NCI-H1436 treated with DMSO at 0.1 percent for 48 hours (cell line): ENCODE results near the gene ARHGEF16.

Source experiments
- DNase-seq: peaks from one replicate; lab custom pipeline; 2025; lab: John Stamatoyannopoulos, UW

The ARHGEF16 gene

DNA sequence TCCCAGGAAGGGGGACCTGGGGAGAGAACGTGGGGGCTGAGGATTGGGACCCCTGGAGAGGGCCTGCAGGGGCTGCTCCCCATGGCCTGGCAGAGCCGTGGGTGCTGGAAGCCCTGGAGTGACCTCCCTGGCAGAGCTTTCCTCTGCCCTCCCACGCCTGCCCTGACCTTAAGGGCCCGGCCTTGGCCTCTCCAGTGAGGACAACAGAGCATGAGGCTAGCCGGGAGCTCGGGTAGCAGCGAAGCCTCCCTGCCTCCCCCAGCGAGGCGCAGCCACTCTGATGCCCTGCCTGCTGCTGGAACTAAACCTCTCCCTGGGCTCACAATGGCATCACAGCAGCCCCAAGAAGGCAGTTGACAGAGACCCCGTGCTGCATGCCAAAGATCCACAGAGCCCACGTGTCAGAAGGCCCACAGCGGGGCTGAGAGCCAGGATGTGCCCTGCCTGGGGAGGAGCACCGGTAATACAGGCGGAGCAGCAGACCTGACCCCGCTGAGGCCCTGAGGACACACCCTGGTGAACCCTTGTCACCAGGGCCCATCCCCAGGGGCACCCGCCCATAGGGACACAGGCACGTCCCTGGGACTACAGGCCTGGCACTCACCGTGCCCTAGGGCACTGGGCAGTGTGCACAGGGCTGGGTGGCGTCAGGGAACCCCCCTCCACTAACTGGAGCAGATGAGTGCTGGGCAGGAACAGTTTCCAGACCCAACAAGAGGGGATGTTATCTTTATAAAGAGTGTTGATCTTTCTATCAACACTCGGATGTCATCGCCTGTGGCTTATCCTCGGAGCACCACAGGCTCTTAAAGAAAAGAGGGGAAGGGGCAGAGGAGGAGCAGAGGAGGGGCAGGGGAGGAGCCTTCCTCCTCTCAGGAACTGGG is 48.4 kb downstream of the ARHGEF16 start:
- no peak for DNase-seq

DNA sequence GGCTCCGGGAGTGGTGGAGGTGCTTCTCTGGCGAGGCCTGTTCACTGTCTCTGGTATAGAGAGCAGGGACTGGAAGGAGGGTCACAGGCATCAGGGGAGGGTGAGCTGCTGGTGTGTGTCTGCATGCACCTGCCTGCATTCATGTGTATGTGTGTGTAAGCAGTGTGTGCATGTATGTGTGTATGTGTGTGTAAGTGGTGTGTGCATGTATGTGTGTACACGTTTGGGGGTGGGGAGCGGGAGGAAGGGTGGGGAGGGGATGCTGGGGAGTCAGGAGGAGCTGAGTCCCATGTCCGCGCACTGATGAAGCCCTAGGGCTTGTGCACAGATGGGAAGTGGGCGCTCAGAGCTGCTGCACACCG is 49.0 kb downstream of the ARHGEF16 start:
- no peak for DNase-seq

- DNase-seq = no peak
Observed at GRCh38 chr1:3504151-3504821, 49.8 kb downstream of the ARHGEF16 start.

DNA sequence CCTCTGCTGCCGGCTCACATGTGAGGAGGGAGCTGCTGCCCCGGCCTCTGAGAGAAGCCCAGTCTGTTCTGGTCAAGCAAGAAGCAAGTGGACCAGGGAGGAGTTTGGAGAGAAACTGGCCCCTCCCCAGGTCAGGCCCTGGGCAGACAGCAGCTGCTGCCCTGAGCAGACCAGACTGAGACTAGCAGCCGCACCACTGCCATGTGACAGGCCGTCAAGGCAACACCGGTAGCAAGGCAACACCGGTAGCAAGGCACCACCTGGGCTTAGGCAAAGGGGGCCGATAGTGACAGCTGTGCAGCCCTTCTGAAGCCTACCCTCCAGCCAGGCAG is 50.3 kb downstream of the ARHGEF16 start:
- no peak for DNase-seq

DNA sequence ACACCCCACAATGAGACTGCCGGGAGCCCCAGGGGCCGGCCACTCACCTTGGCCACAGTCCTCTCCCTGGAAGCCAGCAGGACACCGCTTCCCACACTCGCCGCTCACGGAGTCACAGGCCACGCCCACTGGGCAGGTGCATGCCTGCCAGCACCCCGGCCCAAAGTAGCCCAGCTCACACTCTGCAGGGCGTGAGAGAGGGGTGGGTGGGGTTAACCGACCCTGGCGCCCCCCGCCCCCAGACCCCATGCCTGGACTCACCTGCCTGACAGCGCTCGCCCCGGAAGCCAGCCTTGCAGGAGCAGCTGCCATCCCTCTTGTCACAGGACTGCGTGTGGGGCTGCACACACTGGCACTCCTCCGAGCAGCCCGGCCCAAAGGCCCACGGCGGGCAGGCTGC is 50.7 kb downstream of the ARHGEF16 start:
- DNase-seq = no peak

- no peak for DNase-seq
Observed at GRCh38 chr1:3506041-3506440, 51.6 kb downstream of the ARHGEF16 start.

DNA sequence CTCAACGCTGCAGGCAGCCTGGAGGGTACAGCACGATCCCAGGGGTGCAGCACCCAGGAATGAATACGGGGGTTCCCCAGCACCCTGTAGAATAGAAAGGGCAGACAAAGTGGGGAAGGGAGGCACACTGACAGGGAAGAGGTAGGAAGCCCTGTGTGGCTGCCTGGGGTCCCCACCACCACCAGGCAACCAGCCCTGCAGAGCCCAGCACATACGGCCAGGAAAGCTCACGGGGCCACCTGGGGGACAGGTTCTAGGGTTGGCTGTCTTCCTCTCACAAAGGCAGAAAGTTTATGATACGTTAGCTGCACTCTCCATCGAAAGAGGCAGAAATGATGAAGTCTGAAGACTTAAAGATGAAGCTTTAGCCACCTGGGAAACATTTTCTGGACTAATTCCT is 52.5 kb downstream of the ARHGEF16 start:
- DNase-seq = no peak

- no peak for DNase-seq
Observed at GRCh38 chr1:3507636-3508275, 53.3 kb downstream of the ARHGEF16 start.

- no peak for DNase-seq
Observed at GRCh38 chr1:3508757-3509415, 54.4 kb downstream of the ARHGEF16 start.

GRCh38 chr1:3509721-3510120 is 55.3 kb downstream of the ARHGEF16 start:
- DNase-seq = no peak

DNA sequence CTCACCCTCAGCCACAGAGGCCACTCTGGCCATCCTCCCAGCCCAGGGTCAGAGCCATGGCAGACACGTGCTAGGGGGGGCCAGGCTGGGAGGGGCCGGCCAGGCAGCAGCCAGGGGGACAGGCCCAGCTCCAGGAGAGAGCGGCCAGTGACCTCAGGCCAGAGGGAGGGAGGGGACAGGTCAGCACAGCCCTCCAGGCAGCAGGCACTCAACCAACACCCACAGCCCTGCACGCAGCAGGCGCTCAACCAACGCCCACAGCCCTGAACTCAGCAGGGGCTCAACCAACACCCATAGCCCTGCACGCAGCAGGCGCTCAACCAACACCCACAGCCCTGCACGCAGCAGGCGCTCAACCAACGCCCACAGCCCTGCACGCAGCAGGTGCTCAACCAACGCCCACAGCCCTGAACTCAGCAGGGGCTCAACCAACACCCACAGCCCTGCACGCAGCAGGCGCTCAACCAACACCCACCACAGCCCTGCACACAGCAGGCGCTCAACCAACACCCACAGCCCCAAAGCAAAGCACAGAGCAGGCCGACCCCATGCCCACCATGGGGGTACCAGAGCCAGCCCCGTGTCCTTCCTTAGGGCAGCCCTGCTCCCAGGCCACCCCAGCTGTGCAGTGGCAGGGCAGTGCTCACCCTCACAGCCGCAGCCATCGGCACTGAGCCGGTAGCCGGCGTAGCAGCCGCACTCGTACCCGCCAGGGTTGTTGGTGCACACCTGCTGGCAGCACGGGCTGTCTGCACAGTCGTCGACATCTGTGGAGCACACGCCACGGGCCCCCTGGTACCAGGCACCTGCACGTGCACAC is 55.9 kb downstream of the ARHGEF16 start:
- DNase-seq = no peak

GRCh38 chr1:3510956-3511250 is 56.4 kb downstream of the ARHGEF16 start:
- DNase-seq = no peak

DNA sequence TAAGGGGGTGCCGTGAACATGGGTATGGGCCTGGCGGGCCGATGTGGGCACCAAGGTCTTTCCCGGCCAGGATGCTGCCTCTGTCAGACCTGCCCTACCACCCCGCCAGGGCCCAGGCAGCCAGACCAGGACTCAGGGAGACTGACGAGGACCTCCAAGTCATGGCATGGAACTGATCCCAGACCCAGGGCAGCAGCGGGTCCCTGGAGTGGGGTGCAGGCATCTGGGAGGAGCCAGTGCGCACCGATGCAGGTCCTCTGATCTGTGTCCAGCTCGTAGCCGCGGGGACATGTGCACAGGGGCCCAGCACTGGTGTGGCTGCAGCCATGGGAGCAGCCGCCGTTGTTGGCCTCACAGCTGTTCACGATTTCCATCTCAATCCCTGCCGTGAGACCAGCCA is 56.8 kb downstream of the ARHGEF16 start:
- DNase-seq = no peak

DNA sequence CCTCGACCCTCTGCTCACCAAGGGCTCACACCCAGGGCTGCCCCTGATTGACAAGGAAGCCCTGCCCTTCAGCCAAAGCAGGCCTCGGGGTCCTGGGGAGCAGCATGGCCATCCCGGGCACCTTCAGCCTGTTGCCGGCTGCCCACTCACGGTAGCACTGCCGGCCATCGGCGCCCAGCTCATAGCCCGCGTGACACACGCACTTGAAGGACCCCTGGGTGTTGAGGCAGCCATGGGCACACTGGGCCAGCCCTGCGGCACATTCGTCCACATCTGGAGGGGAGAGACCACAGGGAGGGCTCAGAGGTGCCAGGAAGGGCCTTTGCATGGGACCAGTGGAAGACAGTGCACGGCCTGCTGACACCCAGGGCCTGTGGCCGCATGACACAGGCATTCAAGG is 57.4 kb downstream of the ARHGEF16 start:
- DNase-seq = no peak

DNA sequence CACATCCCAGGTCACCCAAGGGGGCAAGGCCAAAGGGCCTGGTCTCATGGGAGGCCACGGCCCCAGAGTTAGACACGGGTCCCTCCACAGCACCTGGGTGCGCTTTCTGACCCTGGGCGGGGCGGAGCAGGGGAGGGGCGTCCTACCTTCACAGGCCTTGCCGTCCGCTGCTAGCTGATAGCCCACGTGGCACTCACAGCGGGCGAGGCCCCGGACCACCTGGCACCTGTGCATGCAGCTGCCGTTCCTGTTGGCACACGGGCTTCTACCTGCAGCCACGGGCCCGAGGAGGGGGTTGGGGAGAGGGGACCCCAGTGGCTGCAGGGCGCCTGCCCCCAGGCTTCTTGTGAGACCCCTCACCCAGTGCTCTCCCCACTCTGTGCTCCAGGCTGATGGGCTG is 59.9 kb downstream of the ARHGEF16 start:
- DNase-seq = no peak

DNA sequence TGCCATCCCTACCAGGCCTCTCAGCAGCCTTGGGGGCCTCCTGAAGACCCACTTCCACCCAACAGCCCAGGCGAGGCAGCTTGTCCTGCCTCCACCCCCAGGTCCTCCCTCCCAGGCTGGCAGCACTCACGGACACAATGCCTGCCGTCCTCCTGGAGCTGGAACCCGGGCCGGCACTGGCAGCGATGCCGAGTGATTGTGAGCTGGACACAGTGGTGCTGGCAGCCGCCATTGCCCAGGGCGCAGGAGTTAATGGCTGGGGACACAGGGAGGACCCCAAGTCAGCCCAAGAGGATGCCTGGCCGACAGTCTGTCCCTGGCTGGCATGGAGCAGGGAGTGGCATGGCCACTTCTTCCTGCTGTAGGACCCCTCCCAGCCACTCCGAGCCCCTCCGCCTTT is 60.8 kb downstream of the ARHGEF16 start:
- no peak for DNase-seq

GRCh38 chr1:3515774-3516480 is 61.5 kb downstream of the ARHGEF16 start:
- DNase-seq = no peak

DNA sequence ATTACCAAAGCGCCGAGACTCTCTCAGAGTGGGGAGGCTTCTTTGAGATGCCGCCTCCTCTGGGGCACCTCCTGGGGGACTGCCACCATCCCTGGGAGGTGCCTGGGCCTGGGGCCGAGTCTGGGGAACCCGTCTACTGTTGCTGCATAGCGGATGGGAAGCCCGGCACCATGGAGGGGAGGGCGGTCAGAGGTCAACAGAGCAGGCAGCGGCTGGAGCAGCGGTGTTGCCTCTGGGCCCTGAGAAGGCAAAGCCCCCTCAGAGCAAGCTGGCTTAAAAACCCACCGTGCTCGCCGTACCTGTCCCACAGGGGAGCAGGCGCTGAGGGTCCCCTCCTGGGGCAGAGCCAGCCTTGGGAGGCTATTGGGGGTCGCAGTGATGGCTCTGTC is 62.0 kb downstream of the ARHGEF16 start:
- DNase-seq = no peak

DNA sequence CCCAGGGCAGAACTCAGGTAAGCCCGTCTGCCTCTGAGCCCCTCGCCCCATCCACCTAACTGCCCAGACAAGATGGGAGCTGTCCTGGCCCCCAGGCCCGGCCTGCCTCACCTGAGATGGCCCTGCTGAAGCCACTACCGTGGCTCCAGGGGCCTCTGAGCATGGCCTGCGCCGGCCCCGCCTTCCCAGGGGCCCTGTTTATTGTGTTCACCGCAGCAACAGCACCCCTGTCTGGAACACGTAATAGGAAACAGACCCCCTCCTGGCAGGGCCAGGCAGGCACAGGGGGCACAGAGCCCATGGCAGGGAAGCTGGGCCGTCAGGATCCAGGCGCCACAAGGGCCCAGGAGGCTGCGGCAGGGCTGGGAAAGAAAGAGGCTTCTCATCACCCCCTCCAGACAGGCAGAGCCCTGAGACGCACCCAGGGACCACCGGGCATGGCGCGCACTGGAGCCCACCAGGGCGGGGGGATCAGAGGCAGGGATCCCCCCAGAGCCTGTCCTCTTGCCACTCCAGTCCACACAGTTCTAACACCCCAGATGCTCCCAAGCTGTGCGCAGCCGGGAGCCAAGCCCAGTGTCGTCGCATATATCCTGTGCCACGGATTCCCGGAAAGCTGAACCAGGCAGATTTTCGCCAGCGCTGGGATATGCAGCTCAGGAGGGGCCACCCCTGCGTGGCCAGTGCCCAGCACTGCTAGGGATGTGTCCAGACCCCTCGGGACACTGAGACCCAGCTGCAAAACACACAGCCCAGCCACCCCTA is 62.6 kb downstream of the ARHGEF16 start:
- no peak for DNase-seq

- DNase-seq = no peak
Observed at GRCh38 chr1:3518256-3518655, 63.8 kb downstream of the ARHGEF16 start.

GRCh38 chr1:3518756-3519155 is 64.3 kb downstream of the ARHGEF16 start:
- DNase-seq = no peak
